NCI-H1417 treated with DMSO at 0.1 percent for 48 hours (cell line): ENCODE results near the gene SPANXB1.
"Not testable (repeated sequence)": the region's sequence is repeated elsewhere in the genome, so short reads cannot be mapped to it uniquely, and the experiment has no call there.

Experiments
- DNase-seq: peaks from one replicate; lab custom pipeline; 2025; lab: John Stamatoyannopoulos, UW

SPANXB1 gene, protein sequence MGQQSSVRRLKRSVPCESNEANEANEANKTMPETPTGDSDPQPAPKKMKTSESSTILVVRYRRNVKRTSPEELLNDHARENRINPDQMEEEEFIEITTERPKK

DNA sequence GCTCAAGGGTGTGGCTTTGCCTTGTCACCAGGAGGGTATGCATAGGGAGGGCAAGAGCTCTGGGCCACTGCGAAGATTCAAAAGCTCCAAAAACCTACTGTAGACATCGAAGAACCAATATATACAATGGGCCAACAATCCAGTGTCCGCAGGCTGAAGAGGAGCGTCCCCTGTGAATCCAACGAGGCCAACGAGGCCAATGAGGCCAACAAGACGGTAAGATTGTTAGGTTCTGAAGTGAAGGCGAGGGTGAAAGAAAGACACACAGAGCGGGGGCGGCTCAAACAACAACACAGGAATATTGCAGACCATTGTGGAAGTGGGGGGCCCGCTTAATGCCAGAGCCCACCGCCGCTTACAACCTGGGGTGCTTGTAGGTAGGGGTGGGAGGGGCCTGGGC, at the start of gene SPANXB1:
Gene SPANXB1, plus strand, starts transcription at position 27 of the 400 bp plus-strand sequence. Its CDS starts 100 bp downstream, at position 127.
- not testable (repeated sequence) for DNase-seq

DNA sequence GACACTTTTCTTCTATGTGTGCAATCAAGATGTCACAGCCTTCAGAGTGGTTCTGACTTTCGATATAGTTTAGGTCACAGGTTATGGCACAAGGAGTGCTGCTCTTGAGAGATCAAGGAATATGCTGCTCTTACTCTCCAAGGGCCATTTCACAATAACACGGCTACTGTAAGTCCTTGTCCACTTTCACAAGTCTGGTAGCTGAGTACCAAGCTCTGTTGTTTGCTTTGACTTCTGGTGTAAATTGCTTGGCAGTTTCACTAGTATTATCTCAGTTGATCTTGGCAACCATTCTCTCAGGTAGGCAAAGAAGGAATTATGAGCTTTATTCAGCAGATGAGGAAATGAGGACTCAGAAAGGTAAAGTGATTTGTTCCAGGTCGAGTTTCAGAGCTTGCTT, 35.4 kb upstream of the SPANXB1 start:
- DNase-seq = no peak

DNA sequence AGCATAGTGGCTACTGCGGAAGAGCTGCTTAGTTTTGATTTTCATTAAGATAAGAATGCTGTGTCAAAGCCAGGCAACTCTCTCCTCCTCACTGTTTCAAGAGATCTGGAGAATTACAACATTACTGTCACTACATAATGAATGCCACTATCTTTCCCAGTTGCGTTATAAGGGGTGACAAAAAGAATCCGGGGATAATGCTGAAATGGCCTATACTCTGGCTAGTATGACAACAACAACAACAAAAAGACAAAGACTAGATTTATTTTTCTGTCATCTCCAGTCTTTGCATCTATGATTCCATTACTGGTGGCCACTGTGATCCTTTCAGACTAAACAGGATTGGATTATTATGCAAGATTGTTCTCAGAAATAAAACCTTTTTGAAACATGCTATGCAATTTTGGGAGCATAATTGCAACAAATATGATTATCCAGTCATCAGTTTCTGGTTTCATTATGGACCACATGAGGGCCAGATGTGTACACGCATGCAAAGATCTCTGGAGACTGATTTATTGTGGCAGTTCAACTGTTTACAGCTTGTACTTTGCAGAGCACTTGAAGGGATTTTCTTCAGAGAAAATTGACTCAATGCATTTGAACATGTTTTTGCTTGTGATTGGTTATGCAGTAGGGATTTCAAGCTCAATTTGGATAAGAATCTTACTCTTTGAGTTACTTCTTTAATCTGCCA, 31.1 kb upstream of the SPANXB1 start:
- DNase-seq = no peak

DNA sequence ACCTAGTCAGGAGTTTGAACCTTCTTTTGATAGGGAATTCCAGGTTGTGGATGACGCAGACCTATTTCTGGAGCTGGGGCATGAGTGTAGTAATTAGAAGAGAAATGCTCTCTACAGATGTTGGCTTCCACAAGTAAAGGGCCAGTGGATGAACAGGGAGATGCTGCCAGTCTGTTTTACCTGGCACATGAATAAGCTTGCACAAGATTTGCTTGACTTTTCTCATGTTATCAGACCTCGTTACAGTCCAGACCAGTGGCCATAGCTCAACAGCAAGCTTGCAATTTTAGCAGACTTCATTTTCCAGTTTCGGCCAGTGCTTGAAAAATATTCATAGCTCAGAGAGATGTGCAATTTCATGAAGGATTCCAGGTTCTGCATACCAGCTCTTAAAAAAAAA, 26.9 kb upstream of the SPANXB1 start:
- no peak for DNase-seq

DNA sequence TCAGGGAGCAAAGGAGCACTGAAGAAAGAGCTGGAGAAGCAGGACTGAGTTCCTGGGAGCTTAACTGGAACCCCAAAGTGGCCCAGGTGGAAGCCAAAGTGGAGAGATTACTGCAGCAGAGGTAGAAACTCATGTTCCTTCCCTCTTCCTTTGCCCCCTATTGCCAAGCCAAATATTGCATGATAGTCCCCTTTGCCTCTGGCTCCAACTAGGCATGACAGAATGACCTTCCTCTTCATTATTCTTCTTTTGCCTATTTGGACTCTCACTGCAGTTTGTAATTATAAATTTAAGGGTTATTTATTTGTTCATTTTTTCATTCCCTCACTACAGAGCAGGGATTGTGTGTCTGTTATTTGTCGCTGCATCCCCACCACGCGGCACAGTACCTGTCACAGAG, 22.1 kb upstream of the SPANXB1 start:
- DNase-seq = no peak

- no peak for DNase-seq
These were observed 18.7 kb upstream of the SPANXB1 start for GRCh38 chrX:140983730-140984129.

DNA sequence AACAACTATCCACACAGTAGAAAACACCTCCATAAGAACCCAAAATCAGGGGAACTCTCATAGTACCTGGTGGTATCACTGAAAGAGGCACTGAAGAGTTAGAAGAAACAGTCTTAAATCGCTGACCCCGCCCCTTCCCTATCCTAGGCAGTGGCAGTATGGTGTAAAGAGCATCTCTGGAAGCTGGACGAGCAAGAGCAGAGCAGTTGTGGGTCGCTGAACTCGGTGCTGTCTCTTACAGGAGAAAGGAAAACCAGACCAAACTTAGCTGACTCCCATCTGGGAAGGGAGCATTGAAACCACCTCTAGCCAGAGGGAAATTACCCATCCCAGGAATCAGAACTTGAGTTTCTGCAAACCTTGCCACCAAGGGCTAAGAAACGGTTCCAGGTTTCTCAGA, 2.8 kb downstream of the SPANXB1 start:
- not testable (repeated sequence) for DNase-seq

- DNase-seq = not testable (repeated sequence)
These were observed 41.9 kb downstream of the SPANXB1 start for GRCh38 chrX:141044246-141044645.

- not testable (repeated sequence) for DNase-seq
These were observed 47.5 kb downstream of the SPANXB1 start for GRCh38 chrX:141049878-141050277.

GRCh38 chrX:141052098-141052497, 49.7 kb downstream of the SPANXB1 start:
- DNase-seq = not testable (repeated sequence)
